ENCODE data around the gene OR1E1.
"Not testable (repeated sequence)": the region's sequence is repeated elsewhere in the genome, so short reads cannot be mapped to it uniquely, and the experiment has no call there.

Gene OR1E1

DNA sequence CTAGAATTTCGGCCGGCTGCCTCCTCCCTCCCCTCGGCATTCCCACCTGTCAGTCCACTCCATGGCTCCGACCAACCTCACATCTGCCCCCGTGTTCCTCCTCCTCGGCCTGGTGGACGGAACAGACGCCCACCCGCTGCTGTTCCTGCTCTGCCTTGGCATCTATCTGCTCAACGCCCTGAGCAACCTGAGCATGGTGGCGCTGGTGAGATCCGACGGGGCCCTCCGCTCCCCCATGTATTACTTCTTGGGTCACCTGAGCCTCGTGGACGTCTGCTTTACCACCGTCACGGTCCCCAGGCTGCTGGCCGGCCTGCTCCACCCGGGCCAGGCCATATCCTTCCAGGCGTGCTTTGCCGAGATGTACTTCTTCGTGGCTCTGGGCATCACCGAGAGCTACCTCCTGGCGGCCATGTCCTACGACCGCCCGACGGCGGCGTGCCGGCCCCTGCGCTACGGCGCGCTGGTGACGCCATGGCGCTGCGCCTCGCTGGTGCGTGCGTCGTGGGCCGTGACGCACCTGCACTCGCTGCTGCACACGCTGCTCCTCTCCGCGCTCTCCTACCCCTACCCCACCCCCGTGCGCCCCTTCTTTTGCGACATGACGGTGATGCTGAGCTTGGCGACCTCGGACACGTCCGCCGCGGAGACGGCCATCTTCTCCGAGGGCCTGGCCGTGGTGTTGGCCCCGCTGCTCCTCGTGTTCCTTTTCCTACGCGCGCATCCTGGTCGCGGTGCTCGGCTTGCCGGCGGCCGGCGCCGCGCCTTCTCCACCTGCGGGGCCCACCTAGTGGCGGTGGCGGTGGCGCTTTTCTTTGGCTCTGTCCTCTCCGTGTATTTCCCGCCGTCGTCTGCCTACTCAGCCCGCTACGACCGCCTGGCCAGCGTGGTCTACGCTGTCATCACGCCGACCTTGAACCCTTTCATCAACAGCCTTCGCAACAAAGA is 12.1 kb downstream of the OR1E1 start, which contains the start of gene OR3A2:
Gene OR3A2 (minus strand): TSS at position 440 of the 948 bp plus-strand sequence.
- no peak for FAIRE-seq
- DNase-seq (ENCODE audit: insufficient read length, low spot score), result no peak
- TF ChIP-seq POLR2A (IDR thresholded peaks at IDR 0.05; ENCODE audit: low read depth, low read length), result no peak

- TF ChIP-seq POLR2A (IDR thresholded peaks at IDR 0.05; ENCODE audit: low read depth, low read length), result no peak
- FAIRE-seq, result no peak
- DNase-seq (ENCODE audit: insufficient read length, low spot score), result no peak
These were observed 16.3 kb downstream of the OR1E1 start for GRCh38 chr17:3381957-3382356.

- FAIRE-seq (no peak), DNase-seq (ENCODE audit: insufficient read length, low spot score) (no peak)
- no peak for TF ChIP-seq POLR2A (IDR thresholded peaks at IDR 0.05; ENCODE audit: low read depth, low read length)
These were observed 19.9 kb downstream of the OR1E1 start for GRCh38 chr17:3378321-3378720.

- DNase-seq (ENCODE audit: insufficient read length, low spot score); FAIRE-seq: not testable (repeated sequence)
These were observed 27.0 kb downstream of the OR1E1 start for GRCh38 chr17:3371167-3371566.

Measured in H54 (cell line).